Muscle of back (tissue), 11 donors: ENCODE measurements around the gene BRD3. TPM values are rescaled to one million over a fixed set of nuclear protein-coding genes. Genes with fewer than 3 reads are reported as not detected.

ENCODE experiments used
- DNase-seq, 3 donors: peaks; one replicate each; pipeline versions ENCODE4 v3.0.0 to v3.0.0-alpha.2; 2013
- polyA plus RNA-seq, 10 donors: library from polyadenylated mRNA; unstranded; fragments of 120-200 nt; gene quantifications; one replicate each; pipeline ENCODE4 v1.2.1, GENCODE V29; 2013; ENCODE audit not compliant: insufficient read length in 10 of 10

The BRD3 gene
- polyA plus RNA-seq, 10 donors: 51.7 to 67.4 (median 58.4) TPM

GRCh38 chr9:134025606-134026541, 42.0 kb downstream of the BRD3 start:
- DNase-seq: peak in 2 of 3 donors; percentile 34 to 67

- DNase-seq: peak; percentile 96 to 99 (median 98)
These were observed 42.8 kb downstream of the BRD3 start, which contains the start of gene BRD3OS for GRCh38 chr9:134024828-134025605. TSS of gene BRD3OS (plus strand) at chr9:134025481. CDS start at chr9:134026748, 1,267 bp downstream.

- DNase-seq: no peak
These were observed 43.5 kb downstream of the BRD3 start for GRCh38 chr9:134024214-134024792.

- DNase-seq: no peak
These were observed 52.9 kb downstream of the BRD3 start for GRCh38 chr9:134014946-134015345.

- DNase-seq: no peak
These were observed 56.4 kb downstream of the BRD3 start for GRCh38 chr9:134011401-134011800.

- DNase-seq: peak in 1 of 3 donors; percentile 30
These were observed 57.3 kb downstream of the BRD3 start for GRCh38 chr9:134010310-134011173.

- no peak for DNase-seq
These were observed 60.3 kb downstream of the BRD3 start for GRCh38 chr9:134007571-134007970.

GRCh38 chr9:134007150-134007549, 60.7 kb downstream of the BRD3 start:
- no peak for DNase-seq

GRCh38 chr9:134005381-134005780, 62.4 kb downstream of the BRD3 start:
- DNase-seq: no peak

GRCh38 chr9:134004881-134005280, 62.9 kb downstream of the BRD3 start:
- DNase-seq: no peak

- DNase-seq: no peak
These were observed 63.5 kb downstream of the BRD3 start for GRCh38 chr9:134004131-134004873.

- no peak for DNase-seq
These were observed 64.6 kb downstream of the BRD3 start for GRCh38 chr9:134003237-134003636.

- DNase-seq: no peak
These were observed 65.0 kb downstream of the BRD3 start for GRCh38 chr9:134002796-134003195.

- peak; percentile 51 to 75 (median 51) for DNase-seq
These were observed 68.0 kb downstream of the BRD3 start for GRCh38 chr9:133999851-134000265.

- peak in 1 of 3 donors; percentile 46 for DNase-seq
These were observed 68.8 kb downstream of the BRD3 start for GRCh38 chr9:133998915-133999595.

GRCh38 chr9:133997584-133997983, 70.2 kb downstream of the BRD3 start:
- no peak for DNase-seq

GRCh38 chr9:133996531-133997520, 71.0 kb downstream of the BRD3 start:
- DNase-seq: no peak
